RWPE2 (cell line): ENCODE data around the gene RGS8.

Experiments used
- ATAC-seq: fragments of 200-7000 bp; cut with Tn5 transposase; 3 replicates; pipeline ENCODE4 v1.9.1; 2021; ENCODE audit warnings: low read depth
- DNase-seq: peaks from one replicate; pipeline ENCODE4 v3.0.0-alpha.2; 2020; ENCODE audit warnings: low spot score
- H3K27ac ChIP-seq: fragments of 450-650 bp; 2 replicates; pipeline ENCODE4 v1.5.1; 2017; ENCODE audit warnings: mild to moderate bottlenecking; ENCODE audit not compliant: poor library complexity, severe bottlenecking
- H3K27me3 ChIP-seq: fragments of 250-450 bp; sonication (Bioruptor Pico); 2 replicates; pipeline ENCODE4 v1.5.1; 2021; ENCODE audit warnings: mild to moderate bottlenecking, moderate library complexity; ENCODE audit not compliant: insufficient read depth, poor library complexity, severe bottlenecking
- H3K36me3 ChIP-seq: fragments of 250-450 bp; sonication (Bioruptor Pico); 2 replicates; pipeline ENCODE4 v1.5.1; 2020; ENCODE audit warnings: low read depth, mild to moderate bottlenecking, moderate library complexity
- H3K4me1 ChIP-seq: fragments of 250-450 bp; sonication (Bioruptor Pico); 2 replicates; pipeline ENCODE4 v1.5.1; 2021; ENCODE audit warnings: mild to moderate bottlenecking, moderate library complexity; ENCODE audit not compliant: insufficient read depth, poor library complexity, severe bottlenecking
- H3K4me3 ChIP-seq: fragments of 250-450 bp; sonication (Bioruptor Pico); 2 replicates; pipeline ENCODE4 v1.5.1; 2021; ENCODE audit warnings: mild to moderate bottlenecking, moderate library complexity; ENCODE audit not compliant: severe bottlenecking
- H3K9me3 ChIP-seq: fragments of 250-450 bp; sonication (Bioruptor Pico); 2 replicates; pipeline ENCODE4 v1.5.1; 2021; ENCODE audit warnings: mild to moderate bottlenecking, moderate library complexity; ENCODE audit not compliant: severe bottlenecking
- TF ChIP-seq, protein P1 (sequence below): fragments of 450-650 bp; IDR thresholded peaks from one replicate; pipeline ENCODE4 v1.5.1; 2017; ENCODE audit warnings: mild to moderate bottlenecking, moderate library complexity; ENCODE audit not compliant: poor library complexity, severe bottlenecking

Gene RGS8

DNA sequence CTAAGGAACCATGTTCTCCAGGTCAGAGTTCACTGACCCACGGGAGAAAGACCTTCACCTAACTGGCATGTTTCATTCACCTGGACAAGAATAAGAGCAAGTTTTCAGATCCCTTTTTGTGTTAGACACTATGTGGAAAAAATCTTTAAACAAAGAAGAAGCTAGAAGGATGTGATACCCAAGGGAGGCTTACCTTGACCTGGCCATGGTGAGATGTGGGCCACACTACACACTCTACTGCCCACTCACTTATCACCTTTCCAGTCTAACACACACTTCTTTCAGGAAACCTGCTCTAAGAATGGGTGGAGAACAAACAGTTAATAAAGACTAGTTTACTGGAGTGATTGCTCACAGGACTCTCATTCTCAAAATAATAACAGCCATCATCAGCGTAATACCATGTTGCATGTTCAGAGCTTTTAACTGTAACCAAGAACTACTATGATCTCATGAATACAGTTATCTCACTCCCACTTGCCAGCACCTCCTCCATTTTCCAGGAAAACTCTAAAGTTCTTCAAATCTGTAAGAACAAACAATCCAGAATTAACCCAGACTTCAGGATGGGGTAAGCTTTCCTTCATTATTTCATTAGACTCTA lies 1.4 kb downstream of the RGS8 start:
- no peak overlapping the region for H3K27ac ChIP-seq
- H3K9me3 ChIP-seq: no peaks in the 10 kb centered on the region
- DNase-seq: no peak
- TF ChIP-seq, protein P1, sequence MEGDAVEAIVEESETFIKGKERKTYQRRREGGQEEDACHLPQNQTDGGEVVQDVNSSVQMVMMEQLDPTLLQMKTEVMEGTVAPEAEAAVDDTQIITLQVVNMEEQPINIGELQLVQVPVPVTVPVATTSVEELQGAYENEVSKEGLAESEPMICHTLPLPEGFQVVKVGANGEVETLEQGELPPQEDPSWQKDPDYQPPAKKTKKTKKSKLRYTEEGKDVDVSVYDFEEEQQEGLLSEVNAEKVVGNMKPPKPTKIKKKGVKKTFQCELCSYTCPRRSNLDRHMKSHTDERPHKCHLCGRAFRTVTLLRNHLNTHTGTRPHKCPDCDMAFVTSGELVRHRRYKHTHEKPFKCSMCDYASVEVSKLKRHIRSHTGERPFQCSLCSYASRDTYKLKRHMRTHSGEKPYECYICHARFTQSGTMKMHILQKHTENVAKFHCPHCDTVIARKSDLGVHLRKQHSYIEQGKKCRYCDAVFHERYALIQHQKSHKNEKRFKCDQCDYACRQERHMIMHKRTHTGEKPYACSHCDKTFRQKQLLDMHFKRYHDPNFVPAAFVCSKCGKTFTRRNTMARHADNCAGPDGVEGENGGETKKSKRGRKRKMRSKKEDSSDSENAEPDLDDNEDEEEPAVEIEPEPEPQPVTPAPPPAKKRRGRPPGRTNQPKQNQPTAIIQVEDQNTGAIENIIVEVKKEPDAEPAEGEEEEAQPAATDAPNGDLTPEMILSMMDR: no peak
- H3K4me1 ChIP-seq: peaks cover 15% of the 10 kb centered on the region
- H3K27me3 ChIP-seq: no peaks in the 10 kb centered on the region
- no peak overlapping the region for H3K4me3 ChIP-seq
- no peaks in the 10 kb centered on the region for H3K36me3 ChIP-seq
- no peak for ATAC-seq

DNA sequence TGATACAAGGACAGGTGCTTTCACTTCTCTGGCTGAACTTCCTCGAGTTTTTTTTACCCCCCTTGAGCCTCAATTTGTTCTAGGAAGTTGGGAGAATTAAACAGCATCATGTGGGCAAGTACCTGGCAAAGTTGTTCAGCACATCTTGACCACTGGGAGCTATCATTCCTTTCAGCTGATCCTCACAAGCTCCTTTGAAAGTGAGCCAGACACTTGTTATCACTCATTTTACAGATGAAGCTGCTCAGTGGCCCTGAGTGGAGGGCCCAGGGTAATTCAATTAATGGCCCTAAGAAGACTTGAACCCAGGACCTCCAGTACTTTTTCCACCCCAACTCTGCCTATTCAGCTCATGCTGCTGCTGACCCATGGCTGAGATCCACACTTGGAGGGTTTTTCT lies 2.0 kb downstream of the RGS8 start:
- ATAC-seq (no peak), DNase-seq (no peak)
- H3K36me3 ChIP-seq: no peaks in the 10 kb centered on the region
- H3K27me3 ChIP-seq: no peaks in the 10 kb centered on the region
- H3K9me3 ChIP-seq: no peaks in the 10 kb centered on the region
- peaks cover 15% of the 10 kb centered on the region for H3K4me1 ChIP-seq
- no peak overlapping the region for H3K27ac ChIP-seq
- no peak overlapping the region for H3K4me3 ChIP-seq
- TF ChIP-seq, protein P1: no peak

DNA sequence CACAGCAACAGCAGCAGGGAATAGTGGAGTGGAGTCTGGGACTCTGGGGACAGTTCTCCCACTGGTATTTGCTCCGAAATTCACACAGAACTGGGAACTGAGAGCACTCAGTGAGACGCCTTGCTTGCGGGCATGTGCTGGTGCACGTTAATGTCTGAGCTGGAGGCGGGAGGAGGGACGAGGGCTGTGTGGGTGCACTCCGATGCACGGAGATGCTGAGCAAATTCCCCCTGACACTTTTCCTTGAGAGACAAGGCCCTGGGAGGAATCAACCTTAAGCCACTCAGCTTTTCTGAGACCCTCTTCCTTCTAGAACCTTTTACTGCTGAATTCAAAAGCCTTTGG lies 2.8 kb downstream of the RGS8 start:
- DNase-seq: no peak
- Histone ChIP-seq H3K27ac (no peak overlapping the region), H3K27me3 (no peaks in the 10 kb centered on the region), H3K9me3 (no peaks in the 10 kb centered on the region), H3K4me3 (no peak overlapping the region), H3K36me3 (no peaks in the 10 kb centered on the region), H3K4me1 (peaks cover 15% of the 10 kb centered on the region)
- TF ChIP-seq, protein P1: no peak
- ATAC-seq: no peak

DNA sequence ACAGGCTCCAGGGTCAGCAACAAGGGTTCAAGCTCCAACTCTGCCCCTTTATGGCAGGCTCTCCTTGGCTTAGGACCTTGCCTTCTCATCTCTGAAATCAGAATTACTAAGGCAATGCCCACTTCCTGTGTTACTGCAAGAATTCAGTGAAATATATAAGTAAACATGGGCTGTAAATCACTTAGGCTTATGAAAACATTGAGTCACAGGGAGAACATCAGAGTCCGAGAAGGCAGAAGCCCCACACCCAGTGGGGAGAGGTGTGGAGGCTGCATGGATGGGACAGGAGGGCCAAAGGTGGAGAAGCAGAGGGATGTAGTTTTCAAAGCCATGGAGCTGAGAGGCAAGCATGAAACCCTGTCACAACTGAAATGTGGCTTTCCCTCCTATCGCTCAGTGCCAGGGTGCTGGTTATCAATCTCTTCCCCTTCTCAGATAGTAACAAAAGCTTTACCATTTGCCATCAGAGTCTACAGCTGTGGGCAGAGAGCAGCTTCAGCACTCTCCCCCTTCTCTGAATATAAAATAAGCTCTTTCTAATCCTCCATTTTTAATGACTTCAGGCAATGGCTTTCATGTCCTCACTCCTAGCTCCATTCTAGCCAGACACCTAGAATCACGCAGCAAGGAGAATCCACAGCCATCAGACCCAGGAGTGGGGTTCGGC lies 3.4 kb downstream of the RGS8 start:
- no peaks in the 10 kb centered on the region for H3K36me3 ChIP-seq
- TF ChIP-seq, protein P1: no peak
- H3K27ac ChIP-seq: no peak overlapping the region
- ATAC-seq (peak; percentile 97), DNase-seq (no peak)
- H3K4me3 ChIP-seq: no peak overlapping the region
- H3K27me3 ChIP-seq: no peaks in the 10 kb centered on the region
- no peaks in the 10 kb centered on the region for H3K9me3 ChIP-seq
- H3K4me1 ChIP-seq: peaks cover 15% of the 10 kb centered on the region

DNA sequence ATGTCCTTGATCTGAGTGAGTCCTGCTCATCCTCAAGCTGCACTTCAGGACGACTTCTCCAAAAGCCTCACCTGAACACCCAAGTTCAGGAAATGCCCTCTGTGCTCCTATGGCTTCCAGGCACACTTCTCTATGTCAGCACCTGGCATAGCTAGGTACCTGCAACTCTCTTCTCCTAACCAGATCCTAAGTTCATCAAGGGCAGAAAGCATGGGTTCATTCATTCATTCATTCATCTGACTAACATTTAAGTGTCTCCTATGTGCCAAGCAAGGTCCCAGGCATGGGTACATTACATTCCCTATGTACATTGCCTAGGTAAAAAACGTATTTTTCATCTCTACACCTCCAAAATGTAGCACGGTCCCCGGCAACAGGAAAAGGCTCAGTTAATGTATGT lies 4.0 kb downstream of the RGS8 start:
- H3K4me1 ChIP-seq: peaks cover 15% of the 10 kb centered on the region
- ATAC-seq (no peak; the same call in 2 of the 3 replicates), DNase-seq (no peak)
- no peak overlapping the region for H3K27ac ChIP-seq
- no peaks in the 10 kb centered on the region for H3K9me3 ChIP-seq
- no peaks in the 10 kb centered on the region for H3K27me3 ChIP-seq
- no peaks in the 10 kb centered on the region for H3K36me3 ChIP-seq
- TF ChIP-seq, protein P1: no peak
- H3K4me3 ChIP-seq: no peak overlapping the region
